ENCODE results near the gene DIRAS1.

DIRAS1 gene, protein sequence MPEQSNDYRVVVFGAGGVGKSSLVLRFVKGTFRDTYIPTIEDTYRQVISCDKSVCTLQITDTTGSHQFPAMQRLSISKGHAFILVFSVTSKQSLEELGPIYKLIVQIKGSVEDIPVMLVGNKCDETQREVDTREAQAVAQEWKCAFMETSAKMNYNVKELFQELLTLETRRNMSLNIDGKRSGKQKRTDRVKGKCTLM

DNA sequence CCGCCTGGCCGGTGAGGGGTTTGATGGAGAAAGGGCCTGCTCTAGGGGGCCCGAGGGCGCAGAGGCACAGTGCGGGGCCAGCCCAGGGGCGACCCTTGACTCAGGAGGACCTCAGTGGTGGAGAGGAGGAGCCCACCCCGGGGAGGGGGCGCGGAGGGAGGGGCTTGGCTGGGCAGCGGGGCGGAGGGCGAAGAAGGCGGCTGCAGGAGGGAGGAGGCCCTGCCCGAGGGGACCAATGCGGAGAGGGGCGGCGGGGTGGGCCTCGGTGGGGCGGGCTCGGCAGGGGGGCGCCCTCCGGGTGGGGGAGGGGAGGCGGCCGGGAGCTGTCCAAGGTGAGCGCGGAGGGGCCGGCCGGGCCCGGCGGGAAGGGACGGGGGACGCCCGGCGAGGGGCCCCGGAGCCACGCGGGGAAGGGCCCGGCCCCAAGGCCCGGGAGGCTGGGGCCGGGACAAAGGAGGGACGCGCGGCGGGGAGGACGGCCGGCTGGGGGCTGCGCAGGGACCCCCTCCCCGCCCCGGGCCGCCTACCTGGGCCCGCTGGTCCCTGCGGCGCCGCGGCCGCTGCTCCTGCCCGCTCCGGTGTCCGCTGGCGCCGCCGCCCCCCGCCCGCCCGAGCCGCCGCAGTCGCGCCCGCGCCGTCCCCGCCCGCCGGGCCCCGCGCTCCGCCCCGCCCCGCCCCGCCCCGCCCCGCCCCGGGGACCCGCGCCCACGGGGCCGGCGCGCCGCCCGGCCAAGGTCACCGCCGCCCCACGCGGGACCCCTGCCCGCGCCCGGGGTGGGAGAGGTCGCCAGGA is at the start of gene DIRAS1:
TSS of gene DIRAS1 (minus strand) at position 596 of the 793 bp plus-strand sequence. CDS start 3,566 bp downstream, outside the sequence.
- DNase-seq, result no peak

DNA sequence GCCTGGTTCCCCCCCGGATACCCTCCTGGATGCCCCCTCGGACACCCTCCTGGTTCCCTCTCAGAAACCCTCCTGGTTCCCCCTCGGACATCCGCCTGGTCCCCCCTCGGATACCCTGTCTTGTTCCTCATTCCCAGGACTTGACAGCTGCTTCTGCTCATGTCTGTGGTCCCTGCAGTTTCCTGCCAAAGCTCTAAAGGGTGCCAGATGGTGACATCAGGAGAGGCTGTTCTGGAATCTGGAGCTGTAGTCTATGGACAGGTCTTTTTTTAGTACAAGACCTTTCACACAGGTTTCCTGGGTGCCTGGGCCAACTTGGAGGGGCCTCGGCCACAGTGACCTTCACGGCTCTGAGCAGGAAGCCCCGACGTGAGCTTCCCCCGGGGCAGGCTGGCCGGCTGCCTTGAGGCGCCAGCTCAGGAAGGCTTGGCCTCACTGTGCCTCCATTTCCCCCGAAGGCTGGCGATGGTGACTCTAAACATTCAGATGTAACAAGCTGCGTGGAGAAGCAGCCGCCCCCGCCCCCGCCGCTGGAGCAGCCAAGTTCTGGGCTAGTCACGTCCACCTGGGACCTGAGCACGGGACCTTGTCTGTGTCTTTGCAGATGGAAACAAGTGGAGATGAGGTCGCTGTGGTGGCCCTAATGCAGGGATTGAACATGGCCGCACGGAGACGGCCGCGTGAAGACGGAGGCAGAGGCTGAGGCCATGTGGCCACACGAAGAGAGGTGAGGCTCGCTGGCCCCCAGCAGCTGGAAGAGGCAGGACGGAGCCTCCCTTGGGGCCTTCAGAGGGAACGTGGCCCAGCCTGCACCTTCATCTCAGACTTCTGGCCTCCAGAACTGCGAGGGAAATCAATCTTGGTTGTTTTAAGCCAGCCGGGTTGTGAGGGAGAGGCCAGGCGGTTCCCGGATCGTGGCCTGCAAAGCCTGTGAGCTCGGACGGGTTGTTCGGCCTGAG is 49.2 kb upstream of the DIRAS1 start:
- no peak for DNase-seq

DNA sequence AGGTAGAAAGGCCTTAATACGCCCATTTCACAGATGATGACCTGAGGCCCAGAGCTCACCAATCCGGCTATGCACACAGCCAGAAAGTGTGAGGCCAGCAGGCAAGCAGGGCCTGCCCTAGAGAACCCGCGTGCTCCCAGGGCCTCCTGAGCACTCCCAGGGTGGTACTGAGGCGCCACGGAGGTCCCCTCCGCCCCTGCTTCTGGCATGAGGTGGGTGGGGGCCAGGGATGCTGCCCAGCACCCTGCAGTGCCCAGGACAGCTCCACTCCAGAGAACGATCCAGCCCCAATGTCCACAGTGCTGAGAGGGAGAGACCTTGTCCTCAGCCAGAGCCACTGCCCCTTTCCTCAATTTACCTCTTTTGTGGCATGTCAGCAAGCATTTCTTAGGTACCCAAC is 48.0 kb upstream of the DIRAS1 start:
- DNase-seq, result no peak

DNA sequence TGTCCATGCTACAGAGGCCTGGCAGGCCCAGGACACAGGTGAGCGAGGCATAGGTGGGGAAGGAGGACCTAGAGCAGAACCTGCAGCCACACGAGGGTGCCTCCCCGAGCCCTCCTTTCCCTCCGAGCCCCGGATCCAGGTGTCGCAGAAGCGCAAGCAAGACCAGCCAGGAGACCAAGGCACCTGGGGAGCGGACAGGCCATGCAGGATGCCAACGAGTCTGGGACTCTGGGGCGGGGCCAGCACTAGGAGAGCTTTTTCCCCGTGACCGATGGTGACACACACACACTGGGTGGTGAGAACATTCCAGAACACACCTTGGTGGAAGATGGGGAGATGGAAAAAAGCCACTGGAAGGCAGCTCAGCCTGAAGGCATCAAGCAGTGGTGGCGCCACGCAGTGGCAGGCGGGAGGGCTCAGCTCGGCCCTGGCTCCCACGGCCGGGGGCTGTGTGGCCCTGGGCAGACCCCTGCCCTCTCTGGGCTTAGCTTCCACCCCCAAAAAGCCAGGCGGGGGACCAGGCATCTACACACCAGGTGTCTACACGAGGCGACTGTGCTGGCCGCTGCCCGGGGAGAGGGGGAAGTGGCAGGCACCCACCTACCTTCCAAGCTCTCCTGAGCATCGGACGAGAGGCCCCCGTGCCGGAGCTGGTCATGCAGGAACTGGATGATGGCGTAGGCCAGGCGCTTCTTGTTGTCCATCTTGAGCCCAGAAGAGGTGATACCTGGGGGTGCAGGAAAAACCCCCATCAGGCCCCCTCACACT is 47.4 kb upstream of the DIRAS1 start:
- no peak for DNase-seq

DNA sequence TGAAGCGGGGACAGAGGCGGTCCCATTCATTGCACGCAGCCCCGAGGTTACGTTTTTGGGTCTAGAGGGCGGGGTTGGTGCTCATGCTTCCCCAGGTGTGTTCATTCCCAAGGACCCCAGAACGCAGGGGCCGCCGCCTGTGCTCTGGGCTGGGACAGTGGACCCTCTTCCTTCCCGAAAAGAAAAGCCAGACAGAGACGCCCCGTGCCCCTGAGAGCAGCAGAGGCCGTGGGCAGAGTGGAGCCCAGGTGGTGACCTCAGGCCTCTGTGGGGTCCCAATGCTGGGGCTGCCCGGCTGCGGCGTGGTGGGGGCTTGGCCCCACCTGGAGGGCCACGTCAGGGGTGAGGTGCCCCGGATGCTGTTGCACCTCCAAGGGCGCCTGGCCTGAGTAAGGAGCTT is 46.5 kb upstream of the DIRAS1 start:
- no peak for DNase-seq

DNA sequence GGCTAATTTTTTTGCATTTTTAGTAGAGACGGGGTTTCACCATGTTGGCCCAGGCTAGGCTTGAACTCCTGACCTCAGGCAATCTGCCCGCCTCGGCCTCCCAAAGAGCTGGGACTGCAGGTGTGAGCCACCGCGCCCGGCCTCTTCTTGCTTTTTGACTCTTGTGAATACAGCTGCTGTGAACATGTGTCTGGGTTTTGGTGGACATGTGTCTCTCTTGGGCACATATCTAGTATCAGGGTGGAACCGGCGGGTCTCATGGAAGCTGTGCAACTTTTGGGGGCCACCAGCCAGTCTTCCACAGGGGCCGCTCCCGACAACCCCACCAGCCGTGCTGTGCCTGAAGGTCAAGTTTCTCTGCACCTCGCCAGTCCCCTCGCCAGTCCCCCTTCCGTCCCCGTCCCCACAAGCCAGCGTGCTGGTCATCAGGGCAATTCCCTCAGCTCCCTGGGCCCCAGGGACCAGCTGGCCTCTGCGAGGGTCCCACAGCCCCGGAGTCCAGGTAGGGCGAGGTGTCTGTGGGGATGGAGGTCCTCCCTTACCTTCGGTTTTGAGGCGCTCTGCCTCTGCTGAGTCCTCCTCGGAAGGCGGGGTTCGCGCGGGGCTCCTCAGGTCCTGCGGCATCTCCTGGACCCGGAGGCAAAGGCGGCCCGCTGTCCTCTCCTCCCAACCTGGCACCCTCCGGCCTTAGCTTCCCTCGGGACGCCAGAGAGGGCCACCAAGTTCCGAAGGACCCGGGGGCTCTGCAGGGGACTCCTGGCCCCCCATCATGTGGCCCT is 45.6 kb upstream of the DIRAS1 start:
- DNase-seq, result no peak

DNA sequence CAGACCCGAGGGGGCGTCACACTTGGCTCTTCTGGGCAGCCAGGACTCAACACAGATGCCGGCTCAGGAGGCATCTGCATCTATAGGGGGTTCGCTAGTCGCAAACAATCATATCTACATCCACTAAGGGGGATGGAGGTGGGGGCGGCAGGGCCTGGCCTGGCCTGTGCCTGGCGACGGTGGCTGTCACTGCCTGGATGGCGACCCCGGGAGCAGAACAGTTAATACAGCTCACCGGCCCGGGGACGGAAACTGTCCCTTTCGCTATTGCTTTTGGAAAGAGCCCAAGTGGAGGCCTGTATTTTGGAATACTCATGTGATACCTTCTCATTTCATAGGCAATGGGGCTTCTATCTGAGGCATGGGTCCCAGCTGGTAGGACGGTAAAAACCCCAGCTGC is 44.2 kb upstream of the DIRAS1 start:
- DNase-seq, result no peak

DNA sequence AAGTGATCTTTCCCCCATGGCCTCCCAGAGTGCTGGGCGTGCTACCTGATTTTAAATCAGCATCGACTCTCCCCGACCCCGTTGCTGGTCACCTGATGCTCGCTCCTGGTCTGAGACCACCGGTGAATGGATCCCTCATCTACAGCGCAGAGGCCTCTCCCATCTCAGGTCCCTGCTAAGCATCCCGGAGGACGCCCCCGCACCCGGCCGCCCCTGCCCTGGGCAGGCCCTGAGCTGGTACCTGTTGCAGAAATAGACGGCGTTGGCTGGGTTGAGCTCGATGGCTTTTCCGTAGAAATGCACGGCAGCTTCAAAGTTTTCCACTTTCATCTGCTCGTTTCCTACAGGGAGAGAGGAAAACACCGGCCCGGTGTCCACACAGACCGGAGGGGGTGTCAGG is 43.8 kb upstream of the DIRAS1 start:
- DNase-seq, result no peak

DNA sequence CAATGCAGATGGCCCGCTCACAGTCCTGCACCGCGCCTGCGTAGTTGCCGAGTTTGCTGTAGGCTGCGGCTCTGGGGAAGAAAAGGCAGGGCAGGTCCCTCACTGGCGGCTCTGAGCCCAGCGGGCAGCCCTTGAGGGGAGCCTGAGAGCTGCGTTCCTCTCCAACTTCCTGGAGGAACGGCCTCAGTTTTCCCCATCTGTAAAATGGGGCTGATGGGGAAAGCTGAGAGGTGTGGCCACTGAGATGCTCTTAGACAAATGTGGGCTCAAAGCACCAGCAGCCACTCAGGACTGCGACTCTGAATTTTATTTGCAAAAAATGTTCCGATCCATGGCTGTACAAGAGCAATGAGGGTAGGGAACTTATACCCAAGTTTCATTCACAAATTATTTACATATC is 42.5 kb upstream of the DIRAS1 start:
- DNase-seq, result no peak

DNA sequence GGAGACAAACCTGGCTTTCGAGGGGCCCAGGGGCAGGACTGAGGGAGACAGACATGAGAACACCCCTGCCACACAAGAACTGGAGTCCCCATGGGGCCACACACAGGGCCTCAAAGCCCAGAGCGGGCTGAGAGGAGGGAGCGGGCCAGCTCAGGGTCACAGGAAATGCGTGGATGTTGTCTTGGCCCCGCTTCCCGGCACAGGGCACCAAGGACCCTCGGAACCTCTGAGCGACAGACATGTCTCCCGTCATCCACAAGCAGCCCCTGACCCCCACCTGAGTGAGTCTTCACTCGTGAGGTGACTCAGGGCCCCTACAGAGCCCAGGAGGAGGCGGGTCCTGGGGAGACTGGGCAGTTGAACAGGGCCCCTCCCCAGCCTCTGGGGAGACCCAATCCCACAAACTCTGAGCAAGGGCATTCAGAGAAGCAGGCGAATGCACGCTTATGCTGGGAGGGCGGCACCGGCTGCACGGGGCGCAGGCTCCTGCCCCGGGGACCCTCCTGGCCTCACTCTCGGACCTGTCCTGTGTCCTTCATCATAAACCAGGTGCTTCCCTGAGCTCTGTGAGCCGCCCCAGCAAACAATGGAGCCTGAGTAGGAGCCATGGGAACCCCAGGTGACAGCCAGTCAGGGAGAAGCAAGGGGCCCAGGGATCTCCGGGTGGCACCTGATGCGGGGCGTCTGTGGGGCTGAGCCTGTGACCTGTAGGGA is 41.8 kb upstream of the DIRAS1 start:
- no peak for DNase-seq

DNA sequence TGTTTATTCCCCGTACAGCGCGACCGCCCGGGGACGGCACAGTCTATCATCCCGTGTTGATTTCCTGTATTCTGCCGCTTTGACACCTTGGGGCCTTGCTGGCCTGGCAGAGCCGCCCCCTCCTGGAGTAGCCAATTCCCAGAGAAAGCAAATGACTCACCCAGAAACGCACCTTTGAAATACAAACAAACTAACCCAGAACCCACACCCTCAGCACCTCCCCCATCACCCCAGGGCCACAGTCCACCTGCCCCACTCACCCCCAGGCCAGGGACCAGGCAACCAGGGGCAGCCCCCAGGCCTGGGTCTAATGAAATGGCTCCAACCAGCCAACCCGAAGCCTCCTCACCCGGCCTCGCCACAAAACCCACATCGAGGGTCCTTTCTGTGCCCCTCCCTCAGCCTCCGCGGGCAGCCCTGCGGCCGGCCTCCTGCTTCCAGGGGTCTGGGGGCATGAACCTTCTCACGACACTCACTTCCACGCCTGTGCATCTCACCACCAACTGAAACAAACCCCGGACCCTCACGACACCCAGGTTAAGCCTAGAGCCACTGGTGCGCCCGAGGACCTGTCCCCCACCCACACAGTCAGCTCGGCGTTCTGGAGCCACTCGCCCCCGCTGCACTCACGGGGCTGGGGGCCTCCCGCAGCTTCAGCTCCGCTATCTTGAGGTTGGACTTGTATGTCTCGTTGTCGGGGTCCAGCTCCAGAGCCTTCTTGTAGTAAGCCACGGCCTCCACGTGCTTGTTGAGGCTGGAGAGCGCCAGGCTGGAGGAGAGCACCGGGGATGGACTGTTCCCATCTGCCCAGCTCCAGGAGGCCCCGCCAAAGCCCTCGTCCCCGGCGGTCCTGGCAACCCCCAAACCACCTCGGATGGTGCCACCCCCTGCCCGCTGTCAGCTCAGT is 41.0 kb upstream of the DIRAS1 start:
- no peak for DNase-seq

DNA sequence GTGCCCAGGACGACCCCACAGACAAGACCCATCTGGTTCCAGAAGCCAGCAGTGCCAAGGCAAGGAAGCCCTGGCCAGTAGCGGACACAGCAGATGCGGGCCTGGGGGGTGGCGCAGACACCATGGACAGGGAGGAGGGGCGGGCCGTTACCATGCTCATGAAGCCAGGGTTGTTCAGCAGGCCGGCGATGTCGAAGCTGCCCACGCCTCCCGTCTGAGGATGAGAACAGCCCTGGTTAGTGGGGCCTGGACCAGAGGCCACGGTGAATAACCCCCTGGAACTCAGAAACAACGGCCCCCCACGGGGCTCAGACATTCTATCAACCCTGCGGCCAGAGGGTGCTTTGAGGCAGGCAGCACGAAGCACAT is 40.1 kb upstream of the DIRAS1 start:
- no peak for DNase-seq

DNA sequence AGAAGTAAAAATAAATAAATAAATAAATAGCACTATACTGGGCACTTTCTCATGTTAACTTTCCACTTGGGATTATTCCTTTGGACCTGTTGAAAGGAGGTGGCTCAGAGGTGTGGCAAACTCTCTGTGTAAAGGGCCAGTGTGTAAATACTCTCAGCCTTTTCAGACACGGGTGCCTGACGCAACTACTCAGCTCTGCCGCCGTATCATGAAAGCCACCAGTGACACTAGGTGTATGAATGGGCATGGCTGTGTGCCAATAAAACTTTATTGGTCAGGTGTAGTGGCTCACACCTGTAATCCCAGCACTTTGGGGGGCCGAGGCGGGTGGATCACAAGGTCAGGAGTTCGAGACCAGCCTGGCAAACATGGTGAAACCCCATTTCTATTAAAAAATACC is 38.8 kb upstream of the DIRAS1 start:
- DNase-seq, result no peak

DNA sequence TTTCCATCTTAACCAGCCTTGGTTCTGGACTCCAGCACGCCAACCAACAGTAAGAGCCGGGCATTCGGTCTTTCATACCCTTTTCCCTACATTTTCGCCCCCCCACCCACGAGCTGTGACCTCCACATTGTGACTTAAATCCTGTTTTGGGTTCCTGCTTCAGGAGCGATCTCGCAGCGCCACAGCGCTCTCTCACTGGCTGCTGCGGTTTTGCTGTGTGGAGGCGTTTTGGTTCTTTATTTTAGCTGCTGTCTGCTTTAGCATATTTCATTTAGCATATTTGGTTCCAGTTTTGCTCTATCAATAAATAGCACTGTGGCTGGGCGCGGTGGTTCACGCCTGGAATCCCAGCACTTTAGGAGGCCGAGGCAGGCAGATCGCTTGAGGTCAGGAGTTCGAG is 38.2 kb upstream of the DIRAS1 start:
- no peak for DNase-seq

DNA sequence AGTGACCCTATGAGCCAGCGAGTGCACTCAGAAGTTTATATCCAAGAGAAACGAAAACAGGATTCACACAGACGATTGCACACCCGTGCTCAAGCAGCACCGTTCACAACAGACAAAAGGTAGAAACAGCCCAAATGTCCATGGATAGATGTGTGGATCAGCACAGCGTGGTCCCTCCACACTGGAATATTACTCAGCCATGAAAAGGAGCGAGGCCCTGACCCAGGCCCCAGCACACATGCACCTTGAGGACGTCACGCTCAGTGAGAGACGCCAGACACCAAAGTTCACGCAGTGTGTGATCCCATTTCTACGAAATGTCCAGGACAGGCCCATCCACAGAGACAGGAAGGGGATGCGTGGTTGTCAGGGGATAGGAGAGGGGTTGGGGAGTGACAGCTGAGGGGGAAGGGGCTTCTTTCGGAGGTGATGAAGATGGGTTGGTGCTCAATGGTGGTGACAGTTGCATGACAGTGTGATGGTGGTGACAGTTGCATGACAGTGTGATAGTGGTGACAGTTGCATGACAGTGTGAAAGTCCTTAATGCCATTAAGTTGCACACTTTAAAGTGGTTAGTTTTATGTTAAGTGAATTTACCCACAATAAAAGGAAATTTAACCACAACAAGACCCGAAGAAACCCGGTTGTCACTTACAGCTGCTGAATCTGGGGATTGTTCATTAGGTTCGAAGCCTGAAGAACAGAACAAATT is 37.6 kb upstream of the DIRAS1 start:
- DNase-seq, result no peak

DNA sequence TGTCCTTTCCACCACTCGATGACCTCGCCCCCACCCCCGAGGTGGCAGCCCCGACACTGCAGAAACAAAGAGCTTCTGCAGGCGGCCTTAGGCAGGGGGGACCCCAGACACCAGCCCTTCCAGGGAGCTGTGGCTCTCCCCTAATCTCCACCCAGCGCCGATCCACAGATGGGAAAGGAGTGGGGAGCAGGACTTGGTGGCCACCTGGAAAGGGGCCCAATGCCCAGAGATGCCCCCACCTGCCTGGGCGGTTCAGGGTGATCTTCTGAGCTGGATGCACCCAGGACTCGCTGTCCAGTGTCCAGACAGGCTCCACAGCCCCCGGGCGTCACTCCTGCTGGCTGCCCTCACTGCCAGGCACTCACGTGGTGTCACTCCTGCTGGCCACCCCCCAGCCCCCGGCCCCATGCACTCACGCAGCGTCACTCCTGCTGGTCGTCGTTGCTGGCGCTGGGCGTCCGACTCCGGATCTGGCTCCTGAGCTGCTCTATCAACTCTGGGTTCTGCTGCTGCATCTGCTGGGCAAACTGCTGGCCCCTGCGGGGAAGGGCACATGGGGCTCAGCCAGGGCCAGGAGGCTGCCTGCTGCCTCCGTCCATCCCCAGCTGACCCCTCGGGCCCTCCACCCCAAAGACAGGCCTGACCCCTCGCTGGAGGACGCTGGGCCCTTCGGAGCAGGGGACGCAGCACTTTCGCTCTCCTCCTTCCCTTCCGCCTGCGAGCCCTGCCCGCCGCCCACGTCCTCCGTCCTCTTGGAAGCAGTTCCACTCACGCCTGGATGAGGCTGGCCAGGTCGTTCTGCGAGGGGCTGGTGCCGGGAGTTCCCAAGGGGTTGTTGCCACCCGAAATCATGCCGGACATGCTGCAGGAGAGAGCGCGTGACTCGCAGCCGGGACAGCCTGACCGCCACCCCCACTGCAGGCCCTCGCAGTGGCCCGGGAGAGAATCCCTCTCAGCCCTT is 36.0 kb upstream of the DIRAS1 start:
- no peak for DNase-seq

DNA sequence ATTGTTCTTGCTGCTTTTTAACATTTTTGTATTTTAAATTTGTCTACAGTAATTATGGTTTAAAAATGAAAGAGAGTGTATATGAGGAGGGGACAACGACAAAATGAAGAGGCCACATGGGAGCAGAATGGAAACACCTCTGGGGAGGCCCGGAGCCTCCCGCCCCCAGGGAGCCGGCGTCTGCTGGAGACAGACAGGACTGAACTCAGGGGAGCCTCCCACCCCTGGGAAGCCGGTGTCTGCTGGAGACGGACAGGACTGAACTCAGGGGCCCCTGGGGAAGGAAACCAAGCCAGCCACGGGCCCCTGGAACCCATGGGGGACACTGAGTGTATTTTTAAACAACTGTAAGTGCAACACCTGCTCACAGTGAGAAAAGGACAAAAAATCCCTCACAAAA is 35.3 kb upstream of the DIRAS1 start:
- no peak for DNase-seq

DNA sequence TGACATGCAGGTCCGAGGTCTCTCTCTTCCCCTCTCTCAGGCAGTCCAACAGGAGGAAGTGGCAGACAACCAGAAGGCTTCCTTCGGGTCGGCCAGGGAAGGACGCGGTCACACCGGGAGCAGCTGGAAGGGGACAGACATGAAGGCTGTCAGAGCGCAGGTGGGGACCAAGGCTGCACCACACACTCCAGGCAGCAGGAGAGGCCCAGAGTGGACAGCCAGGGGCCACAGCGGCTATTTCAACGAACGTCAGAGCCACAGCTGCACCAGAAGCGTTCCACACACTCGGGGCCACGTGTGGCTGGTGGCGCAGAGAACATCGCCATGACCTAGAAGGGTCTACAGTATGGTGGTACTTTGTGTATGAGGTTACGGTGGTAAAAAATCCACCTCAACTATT is 34.6 kb upstream of the DIRAS1 start:
- DNase-seq, result no peak

DNA sequence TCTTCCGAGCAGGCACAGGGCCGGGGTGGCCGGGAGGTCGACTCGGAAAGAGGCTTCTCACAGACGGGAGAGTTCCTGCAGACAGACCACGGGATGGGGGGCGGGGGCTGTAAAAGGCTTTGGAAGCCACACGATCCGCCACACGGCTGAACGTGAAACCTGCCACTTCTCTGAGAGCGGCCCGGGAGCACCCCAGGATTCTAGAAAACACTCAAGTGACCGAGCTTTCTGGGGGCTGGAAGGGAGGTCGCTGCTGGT is 34.2 kb upstream of the DIRAS1 start:
- DNase-seq, result no peak
